GF-D8 (cell line): ENCODE measurements around the gene EBF4.
"Not testable (repeated sequence)": the region's sequence is repeated elsewhere in the genome, so short reads cannot be mapped to it uniquely, and the experiment has no call there.

Experiments
- DNase-seq: peaks from one replicate; lab custom pipeline; 2025; lab: John Stamatoyannopoulos, UW

The EBF4 gene

DNA sequence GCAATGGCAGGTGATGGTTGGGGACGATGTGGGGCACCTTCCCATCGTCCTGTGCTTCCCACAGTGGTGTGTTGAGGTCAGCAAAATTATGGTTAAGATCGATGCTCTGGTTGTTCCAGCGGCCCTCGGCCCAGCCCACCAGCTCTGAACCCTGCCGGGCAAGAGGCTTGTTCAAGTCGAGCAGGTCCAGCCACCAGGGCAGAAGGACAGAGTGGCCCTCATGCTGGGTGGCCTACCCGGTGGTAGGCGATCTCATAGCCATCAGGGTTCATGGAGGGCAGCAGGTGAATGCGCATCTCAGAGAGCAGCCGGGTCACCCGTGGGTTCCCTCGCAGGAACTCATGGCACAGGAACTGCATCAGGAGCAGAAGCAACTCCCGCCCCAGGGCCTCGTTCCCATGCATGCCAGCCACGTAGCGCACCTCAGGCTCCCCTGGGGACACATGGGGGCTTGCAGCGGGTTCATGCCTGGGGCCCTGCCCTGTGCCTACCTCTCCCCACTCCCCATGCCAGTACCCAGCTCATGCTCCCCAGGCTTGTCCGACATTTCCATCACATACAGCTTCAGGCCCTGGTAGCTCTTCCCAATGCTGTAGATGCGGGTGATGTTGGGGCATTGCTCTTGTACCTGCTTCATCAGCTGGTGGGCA is 103.6 kb downstream of the EBF4 start:
- no peak for DNase-seq

DNA sequence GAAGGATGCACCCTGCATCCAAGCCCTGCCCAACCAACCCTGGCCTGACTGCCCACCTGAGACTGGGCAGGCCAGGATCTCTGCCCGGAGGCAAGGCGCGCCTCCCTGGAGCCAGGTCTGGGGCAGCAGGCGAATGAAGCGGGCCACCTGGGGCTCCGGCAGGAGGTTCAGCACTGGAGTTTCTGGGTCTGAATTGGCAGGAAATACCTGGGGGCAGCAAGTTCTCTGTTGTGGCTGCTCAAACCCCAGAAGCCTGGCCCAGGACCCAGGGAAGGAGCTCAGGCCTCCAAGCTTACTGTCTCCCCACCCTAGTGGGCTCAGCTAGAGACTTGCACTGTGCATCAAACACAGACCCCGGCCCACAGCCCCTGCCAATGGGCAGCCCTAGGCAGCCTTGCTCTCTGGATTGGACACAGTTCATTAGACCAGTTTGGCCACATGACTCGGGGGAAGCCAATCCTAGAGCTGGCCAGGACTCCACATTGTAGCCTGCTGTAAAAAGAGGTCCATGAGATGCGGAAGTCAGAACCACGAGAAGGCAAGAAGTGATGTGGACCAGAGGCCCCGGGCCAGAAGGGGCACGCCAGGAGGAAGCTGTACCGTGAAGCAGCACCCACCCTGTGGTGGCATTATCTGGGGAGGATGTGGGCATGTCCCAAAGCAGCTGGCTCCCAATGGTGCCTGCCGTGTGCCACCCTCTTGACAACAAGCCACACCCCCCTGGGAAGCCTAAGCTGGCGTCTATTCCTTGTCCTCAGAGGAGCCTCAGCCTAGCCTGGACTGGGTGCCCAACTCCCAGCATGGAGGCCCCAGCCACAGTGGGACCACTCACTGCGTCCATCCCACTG is 104.8 kb downstream of the EBF4 start:
- no peak for DNase-seq

DNA sequence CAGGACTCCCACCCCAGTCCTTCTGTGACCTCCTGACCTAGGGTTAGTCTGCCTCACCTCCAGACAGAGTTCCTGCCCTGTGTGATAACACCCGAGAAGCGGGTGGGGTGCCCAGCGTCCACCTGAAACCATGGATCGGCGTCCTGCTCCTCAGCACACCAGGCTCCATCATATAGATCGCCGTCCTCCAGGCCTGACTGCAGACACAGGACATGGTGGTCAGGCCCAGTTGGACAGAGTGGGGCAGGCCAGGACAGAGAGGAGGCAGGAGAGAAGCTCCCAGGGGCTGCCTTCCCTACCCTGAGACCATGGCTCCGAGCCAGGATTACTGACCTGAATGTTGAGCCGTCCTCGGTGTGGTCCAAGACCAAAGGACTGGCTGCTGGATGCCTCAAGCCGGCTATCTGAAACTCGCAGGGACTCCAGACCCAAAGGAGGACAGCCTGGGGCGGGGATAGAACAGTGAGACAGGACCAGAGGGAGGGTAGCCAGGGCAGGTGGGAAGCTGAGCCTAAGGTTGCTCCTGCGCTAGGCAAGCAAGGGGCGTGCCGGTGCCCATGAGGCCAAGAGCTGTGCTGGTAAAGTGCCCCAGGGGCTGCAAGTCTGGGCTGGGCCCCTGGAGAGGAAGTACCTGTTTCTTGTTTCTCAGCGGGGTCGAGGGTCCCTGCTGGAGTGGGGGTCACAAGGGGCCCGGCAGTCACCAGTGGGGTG is 105.7 kb downstream of the EBF4 start:
- DNase-seq: no peak

DNA sequence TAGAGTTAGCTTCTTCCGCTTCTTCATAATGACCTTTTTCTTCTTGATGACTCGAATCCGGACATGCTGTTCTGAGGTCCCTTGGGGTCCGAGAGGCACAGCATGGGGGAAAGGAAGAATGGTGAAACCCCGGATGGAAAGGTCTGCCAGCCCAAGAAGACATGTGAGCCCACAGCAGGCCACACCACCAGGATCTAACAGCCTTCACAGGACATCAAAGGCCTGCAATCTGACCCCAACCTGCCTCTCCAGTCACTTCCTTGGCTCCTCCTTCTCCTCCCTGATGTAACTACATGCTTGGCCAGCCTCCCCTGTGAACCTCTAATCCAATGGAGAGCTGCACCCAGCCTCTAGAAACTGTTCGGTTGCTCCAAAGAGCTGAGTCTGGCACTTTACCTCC is 106.2 kb downstream of the EBF4 start:
- DNase-seq: peak; percentile 12

DNA sequence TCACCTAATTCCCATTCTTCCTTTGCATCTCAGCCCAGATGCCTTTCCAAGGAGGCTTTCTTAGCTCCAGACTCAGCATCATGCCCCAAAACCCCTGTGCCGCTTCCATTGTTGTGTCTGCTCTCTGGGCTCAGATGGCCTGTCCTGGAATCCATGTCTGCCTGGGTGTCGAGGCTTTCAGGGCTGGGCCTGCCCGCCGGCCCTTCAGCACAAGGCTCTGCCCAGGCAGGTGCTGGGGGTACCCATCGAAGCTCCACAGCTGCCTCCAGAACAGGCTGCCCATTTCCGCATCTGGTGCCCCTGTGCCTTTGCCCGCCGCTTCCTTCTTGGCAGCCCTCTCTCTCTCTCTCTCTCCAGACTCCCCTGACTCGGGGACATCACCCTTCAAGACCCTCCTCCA is 106.7 kb downstream of the EBF4 start:
- no peak for DNase-seq

DNA sequence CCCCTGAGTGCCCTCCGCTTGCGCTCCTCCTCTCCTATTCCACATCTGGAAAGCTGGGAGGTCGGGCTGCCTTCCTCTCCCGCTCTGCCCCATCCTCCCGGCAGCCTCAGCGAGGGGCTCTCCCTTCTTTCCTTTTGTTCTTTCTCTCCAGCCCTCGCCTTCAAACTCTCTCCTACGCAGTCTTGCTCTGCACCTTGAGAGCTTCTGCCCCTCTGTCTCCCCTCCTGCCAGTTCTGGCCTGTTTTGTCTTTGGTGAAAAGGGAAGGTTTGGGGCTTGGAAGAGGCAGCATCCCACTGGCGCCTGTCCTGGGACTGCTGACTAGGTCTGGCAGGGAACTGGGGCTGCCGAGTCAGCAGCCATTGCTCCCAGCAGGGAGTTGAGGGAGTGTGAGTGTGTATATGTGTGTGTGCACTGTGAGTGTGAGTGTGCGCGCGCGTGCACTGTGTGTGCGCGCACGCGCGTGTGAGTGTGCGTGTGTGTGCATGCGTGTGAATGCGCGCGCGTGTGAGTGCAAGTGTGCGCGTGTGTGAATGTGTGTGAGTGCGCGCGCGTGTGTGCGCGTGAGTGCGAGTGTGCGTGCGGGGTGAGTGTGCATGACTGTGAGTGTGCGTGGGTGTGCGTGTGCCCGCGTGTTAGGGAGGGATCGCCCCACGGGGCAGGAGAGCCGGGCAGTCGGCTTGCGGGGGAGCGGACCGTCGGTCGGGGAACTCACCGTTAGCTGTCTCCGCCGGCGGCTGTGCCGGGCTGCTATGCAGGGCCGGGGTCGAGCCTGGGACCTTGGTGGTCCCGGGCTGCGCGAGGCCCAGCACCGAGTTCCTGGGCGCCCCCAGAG is 107.3 kb downstream of the EBF4 start:
- DNase-seq: no peak

- DNase-seq: peak; percentile 92
Measured at GRCh38 chr20:2800521-2801285, 108.1 kb downstream of the EBF4 start, which contains the start of gene CPXM1. Gene CPXM1 (minus strand): TSS chr20:2800627. CDS start chr20:2800572, 55 bp downstream.

- DNase-seq: peak; percentile 75
Measured at GRCh38 chr20:2801286-2801728, 108.7 kb downstream of the EBF4 start.

DNA sequence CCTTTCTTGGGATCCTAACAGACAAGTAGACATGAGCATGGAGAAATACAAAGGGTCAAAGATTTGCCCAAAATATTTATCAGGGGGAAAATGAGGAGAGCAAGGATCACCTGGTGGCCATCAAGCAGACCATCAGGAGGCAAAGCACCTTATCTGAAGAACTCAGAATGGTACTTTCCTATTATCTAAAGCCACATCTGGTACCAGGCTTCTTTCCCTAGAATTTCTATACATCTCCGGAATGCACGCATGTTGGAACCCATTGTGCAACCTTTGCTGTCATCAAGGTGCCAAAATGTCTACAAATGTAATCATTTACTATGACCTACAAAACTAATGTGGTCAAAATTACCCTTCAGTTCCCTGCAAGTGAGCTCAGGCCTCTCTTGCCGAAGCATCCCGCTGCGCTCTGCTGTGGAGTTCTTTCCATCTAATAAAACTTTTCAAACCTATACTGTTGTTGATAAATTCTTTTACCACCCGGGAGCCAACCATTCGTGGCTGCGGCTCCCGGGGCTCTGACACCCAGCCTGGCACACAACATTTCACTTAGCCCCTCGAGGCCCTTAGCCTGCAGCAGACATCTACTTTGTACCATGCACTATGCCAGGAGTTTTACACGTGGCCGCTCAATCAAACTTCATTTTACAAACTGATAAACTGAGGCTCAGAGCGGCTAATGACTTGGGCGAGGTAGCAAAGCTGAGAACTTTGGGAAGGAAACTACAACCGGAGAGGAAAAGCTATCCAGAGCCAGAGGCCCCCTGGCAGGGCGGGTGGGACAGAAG is 111.7 kb downstream of the EBF4 start:
- DNase-seq: no peak

DNA sequence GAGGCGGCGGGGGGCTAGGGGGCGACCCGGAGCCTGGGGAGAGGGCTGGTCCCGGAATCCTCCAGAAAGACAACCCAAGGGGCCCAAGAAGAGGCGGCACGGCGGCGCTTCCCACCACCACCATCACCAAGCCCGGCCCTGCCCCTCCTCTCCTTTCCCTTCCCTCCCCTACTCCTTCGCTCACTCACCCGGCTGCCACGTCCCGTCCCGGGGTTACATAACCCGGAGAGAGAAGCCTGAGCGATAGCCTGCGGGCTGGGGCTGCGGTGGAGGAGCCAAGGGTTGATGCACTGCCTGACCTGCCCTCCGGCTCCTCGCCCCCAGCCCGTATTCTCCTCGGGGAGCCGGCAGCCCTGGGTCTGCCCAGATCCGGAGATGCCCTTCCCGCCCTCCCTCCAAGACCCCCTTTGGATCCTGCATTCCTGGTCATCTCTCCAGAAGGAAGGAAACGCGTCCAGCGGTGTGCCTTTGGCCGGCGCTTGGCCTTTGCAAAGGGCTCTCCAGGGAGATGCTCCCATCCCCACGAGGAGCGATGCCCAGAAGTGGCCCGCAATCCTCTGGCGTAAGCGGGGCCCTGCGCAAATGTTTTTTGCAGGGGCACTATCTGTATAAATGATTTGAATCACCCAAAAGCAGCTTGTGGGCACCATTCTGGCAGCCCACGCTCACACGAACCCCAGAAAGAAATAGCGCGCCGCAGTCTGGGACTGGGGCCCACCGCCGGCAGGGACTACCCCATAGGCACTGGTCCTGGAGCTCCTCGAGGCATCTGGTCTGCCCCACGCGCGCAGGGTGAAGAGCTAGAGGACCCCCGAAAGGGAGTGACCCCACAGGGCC is 112.5 kb downstream of the EBF4 start:
- no peak for DNase-seq

DNA sequence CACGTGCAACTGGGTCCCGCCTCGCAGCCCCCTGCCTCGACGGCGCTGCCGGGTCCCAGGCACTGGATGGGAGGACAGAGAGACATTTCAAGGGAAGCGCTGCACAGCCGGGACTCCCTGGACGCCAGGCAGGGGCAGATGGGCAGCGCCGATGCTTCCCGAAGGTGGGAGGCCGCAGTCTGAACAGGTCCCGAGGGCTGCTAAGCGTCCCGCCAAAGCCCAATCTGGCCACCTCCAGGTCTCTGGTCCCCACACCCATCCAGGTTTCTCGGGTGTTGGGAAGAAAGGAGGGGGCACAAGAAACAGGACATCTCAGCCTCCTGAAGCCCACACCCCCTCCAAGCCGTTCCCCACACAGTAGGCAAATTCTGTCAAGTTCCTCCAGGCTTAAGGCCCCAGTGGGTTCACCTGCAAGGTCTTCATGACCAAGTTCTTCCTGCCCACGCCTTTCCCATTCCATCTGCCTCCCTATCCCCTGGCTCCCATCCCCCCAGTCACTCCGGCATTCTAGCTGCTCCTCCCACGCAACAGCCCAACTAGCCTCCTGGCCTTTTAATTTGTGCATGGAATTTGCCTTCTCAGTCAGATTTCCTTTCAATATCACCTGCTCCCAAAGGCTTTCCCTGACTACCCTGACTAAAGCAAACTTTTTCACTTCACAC is 113.2 kb downstream of the EBF4 start:
- DNase-seq: no peak

GRCh38 chr20:2806351-2806701 is 113.7 kb downstream of the EBF4 start:
- no peak for DNase-seq

DNA sequence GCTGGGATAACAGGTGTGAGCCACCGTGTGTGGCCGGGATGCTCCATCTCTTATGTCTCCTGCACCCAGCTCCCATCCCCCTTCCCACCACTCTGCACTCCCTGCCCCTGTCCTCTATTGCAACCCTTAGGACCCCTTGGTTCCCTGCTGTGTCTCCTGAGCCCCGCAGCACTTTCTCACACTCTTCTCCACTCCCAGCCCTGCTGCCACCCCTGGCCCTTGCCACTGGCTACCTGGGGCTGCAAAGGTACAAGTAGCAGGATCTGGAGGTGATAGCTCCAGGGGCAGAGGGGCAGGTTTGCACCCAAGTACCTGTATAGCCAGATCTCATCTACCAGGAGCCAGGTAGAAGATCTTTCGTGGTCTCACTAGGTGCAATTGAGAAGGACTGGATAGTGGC is 114.4 kb downstream of the EBF4 start:
- no peak for DNase-seq

- DNase-seq: not testable (repeated sequence)
Measured at GRCh38 chr20:2807929-2808328, 115.3 kb downstream of the EBF4 start.

DNA sequence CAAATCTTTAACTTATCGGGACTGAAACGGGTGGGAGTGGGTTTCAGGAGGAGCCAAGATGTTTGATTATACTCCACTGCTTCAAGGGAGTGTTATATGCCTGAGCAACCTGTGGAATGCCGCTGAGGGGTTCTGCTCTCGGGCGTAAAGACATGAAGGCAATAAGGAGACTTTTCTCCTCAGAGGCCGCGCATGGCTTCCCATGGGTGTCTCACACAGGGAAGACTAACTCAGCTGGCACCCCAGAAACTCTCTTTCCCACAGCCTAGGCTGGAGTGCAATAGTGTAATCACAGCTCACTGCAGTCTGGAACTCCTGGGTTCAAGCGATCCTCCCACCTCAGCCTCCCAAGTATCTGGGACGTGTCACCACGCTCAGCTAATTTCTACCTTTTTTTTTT is 117.1 kb downstream of the EBF4 start:
- DNase-seq: no peak
